Measurements from ENCODE around the gene RIT1. TPM values are rescaled to one million over a fixed set of nuclear protein-coding genes. Genes with fewer than 3 reads are reported as not detected.

Gene RIT1
- total RNA-seq, 1 donor from 2014 or later = 35.3 TPM

DNA sequence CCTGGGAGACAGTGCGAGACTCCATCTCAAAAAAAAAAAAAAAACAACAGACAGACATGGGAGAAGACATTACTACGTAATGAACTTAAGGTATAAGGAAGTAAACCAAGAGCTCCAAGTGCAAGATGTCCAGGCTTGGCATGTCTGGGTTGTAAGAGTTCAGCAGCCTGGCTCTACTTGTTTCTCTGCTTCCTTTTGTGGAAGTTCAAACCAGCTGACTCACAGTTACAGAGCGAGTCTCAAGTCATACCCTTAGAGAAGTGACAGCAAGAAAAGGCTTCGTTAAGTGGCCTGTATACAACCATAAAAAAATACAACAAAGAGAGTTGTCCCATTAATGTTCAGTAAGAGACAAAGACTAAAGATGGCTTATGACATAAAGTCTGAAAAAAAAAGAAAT lies 1.3 kb downstream of the RIT1 start:
- Mint-ChIP-seq H3K27ac (peak overlapping the region; percentile 98), H3K4me3 (peak overlapping the region; percentile 92), H3K4me1 (ENCODE audit: unreplicated experiment) (peaks cover 20% of the 10 kb centered on the region), H3K27me3 (no peaks in the 10 kb centered on the region), H3K9me3 (no peaks in the 10 kb centered on the region), H3K36me3 (peaks cover 16% of the 10 kb centered on the region)
- DNase-seq (ENCODE audit: extremely low spot score, unreplicated experiment) = no peak
- TF ChIP-seq, protein P1, sequence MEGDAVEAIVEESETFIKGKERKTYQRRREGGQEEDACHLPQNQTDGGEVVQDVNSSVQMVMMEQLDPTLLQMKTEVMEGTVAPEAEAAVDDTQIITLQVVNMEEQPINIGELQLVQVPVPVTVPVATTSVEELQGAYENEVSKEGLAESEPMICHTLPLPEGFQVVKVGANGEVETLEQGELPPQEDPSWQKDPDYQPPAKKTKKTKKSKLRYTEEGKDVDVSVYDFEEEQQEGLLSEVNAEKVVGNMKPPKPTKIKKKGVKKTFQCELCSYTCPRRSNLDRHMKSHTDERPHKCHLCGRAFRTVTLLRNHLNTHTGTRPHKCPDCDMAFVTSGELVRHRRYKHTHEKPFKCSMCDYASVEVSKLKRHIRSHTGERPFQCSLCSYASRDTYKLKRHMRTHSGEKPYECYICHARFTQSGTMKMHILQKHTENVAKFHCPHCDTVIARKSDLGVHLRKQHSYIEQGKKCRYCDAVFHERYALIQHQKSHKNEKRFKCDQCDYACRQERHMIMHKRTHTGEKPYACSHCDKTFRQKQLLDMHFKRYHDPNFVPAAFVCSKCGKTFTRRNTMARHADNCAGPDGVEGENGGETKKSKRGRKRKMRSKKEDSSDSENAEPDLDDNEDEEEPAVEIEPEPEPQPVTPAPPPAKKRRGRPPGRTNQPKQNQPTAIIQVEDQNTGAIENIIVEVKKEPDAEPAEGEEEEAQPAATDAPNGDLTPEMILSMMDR (conservative IDR thresholded peaks at IDR 0.05) = no peak

DNA sequence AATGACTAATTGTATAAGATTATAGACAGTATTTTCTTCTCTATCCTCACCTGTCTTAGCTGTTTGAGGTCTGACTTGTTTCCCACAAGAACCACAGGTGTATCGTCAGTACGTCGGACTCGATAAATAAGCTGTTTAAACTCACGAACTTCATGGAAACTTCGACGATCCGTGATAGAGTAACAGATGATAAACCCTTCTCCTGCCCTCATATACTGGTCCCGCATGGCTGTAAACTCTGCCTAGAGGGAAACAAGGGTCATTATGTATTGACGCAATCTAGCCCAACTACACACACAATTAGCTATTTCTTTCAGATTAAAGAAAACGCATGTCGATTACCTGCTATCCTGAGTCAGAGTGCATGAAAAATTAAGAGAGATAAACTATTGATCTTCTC lies 6.9 kb downstream of the RIT1 start:
- no peaks in the 10 kb centered on the region for H3K27me3 Mint-ChIP-seq
- H3K9me3 Mint-ChIP-seq = no peaks in the 10 kb centered on the region
- no peaks in the 10 kb centered on the region for H3K4me1 Mint-ChIP-seq (ENCODE audit: unreplicated experiment)
- H3K4me3 Mint-ChIP-seq = no peak overlapping the region
- H3K27ac Mint-ChIP-seq = no peak overlapping the region
- TF ChIP-seq, protein P1 (conservative IDR thresholded peaks at IDR 0.05) = no peak
- no peak for DNase-seq (ENCODE audit: extremely low spot score, unreplicated experiment)
- peaks cover 12% of the 10 kb centered on the region for H3K36me3 Mint-ChIP-seq

DNA sequence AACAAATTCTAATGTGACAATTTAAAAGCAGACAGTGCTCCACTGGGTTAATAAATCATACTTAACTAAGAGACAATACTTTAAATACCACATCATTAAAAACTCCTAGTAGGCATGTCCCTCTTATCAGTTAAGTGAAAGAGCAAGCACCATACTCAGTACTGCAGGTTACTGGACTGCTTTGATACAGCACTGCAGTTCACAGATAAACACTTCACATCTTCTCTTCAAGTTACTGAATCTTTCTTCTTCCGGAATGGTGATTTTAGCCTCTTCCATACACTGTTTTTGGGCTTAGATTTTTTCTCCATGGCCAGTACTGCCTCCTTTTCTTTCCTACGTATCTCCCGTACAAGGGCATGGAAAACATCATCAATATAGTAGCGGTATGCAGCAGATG lies 11.0 kb downstream of the RIT1 start:
- no peaks in the 10 kb centered on the region for H3K9me3 Mint-ChIP-seq
- peaks cover 16% of the 10 kb centered on the region for H3K36me3 Mint-ChIP-seq
- TF ChIP-seq, protein P1 (conservative IDR thresholded peaks at IDR 0.05) = no peak
- H3K4me3 Mint-ChIP-seq = no peak overlapping the region
- no peaks in the 10 kb centered on the region for H3K4me1 Mint-ChIP-seq (ENCODE audit: unreplicated experiment)
- H3K27ac Mint-ChIP-seq = no peak overlapping the region
- no peaks in the 10 kb centered on the region for H3K27me3 Mint-ChIP-seq
- no peak for DNase-seq (ENCODE audit: extremely low spot score, unreplicated experiment)

DNA sequence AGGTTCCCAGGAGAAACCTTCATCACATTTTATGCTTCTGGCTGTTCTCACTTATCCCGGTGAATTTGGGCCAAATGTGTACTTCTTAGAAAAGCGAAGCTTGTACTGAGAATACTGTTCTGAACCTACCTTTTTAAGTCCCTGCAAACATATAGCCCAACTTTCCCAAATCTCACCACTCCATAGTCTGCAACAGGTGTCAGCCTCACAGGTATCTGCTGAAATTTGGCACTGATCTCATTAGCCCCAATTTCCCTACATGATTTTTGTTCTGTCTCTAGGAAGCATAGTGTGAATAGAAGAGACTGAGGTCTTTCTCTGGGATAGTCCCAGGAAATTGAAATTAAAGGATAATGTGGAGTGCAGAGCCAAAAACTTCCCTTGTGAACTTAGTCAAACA lies 11.5 kb downstream of the RIT1 start:
- no peak for DNase-seq (ENCODE audit: extremely low spot score, unreplicated experiment)
- Mint-ChIP-seq H3K9me3 (no peaks in the 10 kb centered on the region), H3K4me1 (ENCODE audit: unreplicated experiment) (no peaks in the 10 kb centered on the region), H3K36me3 (peaks cover 15% of the 10 kb centered on the region), H3K27ac (no peak overlapping the region), H3K27me3 (no peaks in the 10 kb centered on the region), H3K4me3 (no peak overlapping the region)
- TF ChIP-seq, protein P1 (conservative IDR thresholded peaks at IDR 0.05) = no peak

DNA sequence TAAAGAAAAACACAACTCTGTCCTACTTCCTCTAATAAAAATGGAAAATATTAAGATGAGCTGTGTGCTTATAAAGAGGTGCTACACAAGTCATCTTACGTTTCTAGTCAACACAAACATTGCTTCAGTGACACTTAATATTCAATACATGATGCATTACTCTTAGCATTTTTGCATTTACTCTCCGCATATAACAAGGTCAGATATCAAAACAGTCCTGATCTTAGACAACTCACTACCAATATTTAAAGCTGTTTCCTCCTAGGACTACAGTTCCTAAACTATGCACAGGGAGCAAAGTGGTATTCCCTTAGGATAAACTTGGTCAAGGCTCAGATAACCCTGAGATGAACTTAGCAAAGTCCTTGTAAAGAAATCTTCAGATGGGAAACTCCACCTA lies 12.3 kb downstream of the RIT1 start:
- Mint-ChIP-seq H3K27me3 (no peaks in the 10 kb centered on the region), H3K4me3 (no peak overlapping the region)

More for the DNA sequence above, 12.3 kb downstream of the RIT1 start:
- no peak for DNase-seq (ENCODE audit: extremely low spot score, unreplicated experiment)
- peaks cover 10% of the 10 kb centered on the region for H3K36me3 Mint-ChIP-seq
- no peaks in the 10 kb centered on the region for H3K4me1 Mint-ChIP-seq (ENCODE audit: unreplicated experiment)
- H3K27ac Mint-ChIP-seq = no peak overlapping the region
- no peaks in the 10 kb centered on the region for H3K9me3 Mint-ChIP-seq
- TF ChIP-seq, protein P1 (conservative IDR thresholded peaks at IDR 0.05) = no peak
